DMS 273 treated with DMSO at 0.1 percent for 48 hours (cell line): ENCODE results near the gene HAO1.
"Not testable (repeated sequence)": the region's sequence is repeated elsewhere in the genome, so short reads cannot be mapped to it uniquely, and the experiment has no call there.

Source experiments
- DNase-seq: peaks from one replicate; lab custom pipeline; 2025; lab: John Stamatoyannopoulos, UW

Gene HAO1

GRCh38 chr20:7940341-7940740 lies at the start of gene HAO1:
TSS of gene HAO1 (minus strand) at chr20:7940458. CDS start at chr20:7940422, 36 bp downstream.
- DNase-seq: no peak

GRCh38 chr20:7989379-7989778 lies 49.1 kb upstream of the HAO1 start:
- DNase-seq: no peak

GRCh38 chr20:7985916-7986315 lies 45.7 kb upstream of the HAO1 start:
- DNase-seq: no peak

- DNase-seq: no peak
These were observed 43.9 kb upstream of the HAO1 start for GRCh38 chr20:7984192-7984591.

- no peak for DNase-seq
These were observed 41.1 kb upstream of the HAO1 start for GRCh38 chr20:7981374-7981773.

- no peak for DNase-seq
These were observed 40.2 kb upstream of the HAO1 start for GRCh38 chr20:7980332-7981046.

- no peak for DNase-seq
These were observed 37.5 kb upstream of the HAO1 start for GRCh38 chr20:7977709-7978108.

GRCh38 chr20:7975851-7976414 lies 35.7 kb upstream of the HAO1 start:
- no peak for DNase-seq

- DNase-seq: no peak
These were observed 34.7 kb upstream of the HAO1 start for GRCh38 chr20:7974785-7975435.

- no peak for DNase-seq
These were observed 31.4 kb upstream of the HAO1 start for GRCh38 chr20:7971536-7972280.

- DNase-seq: no peak
These were observed 27.1 kb upstream of the HAO1 start for GRCh38 chr20:7967199-7967844.

- DNase-seq: no peak
These were observed 25.9 kb upstream of the HAO1 start for GRCh38 chr20:7966176-7966575.

GRCh38 chr20:7959484-7959883 lies 19.2 kb upstream of the HAO1 start:
- DNase-seq: no peak

- not testable (repeated sequence) for DNase-seq
These were observed 16.3 kb upstream of the HAO1 start for GRCh38 chr20:7956561-7956960.

- DNase-seq: no peak
These were observed 10.1 kb upstream of the HAO1 start for GRCh38 chr20:7950387-7950786.

- no peak for DNase-seq
These were observed 3.6 kb upstream of the HAO1 start for GRCh38 chr20:7943891-7944290.

- DNase-seq: no peak
These were observed 595 bp downstream of the HAO1 start for GRCh38 chr20:7939663-7940062.

- DNase-seq: no peak
These were observed 2.2 kb downstream of the HAO1 start for GRCh38 chr20:7938058-7938457.

- no peak for DNase-seq
These were observed 2.9 kb downstream of the HAO1 start for GRCh38 chr20:7937328-7937727.

- DNase-seq: no peak
These were observed 5.2 kb downstream of the HAO1 start for GRCh38 chr20:7935027-7935551.

- no peak for DNase-seq
These were observed 6.9 kb downstream of the HAO1 start for GRCh38 chr20:7933346-7933745.

- no peak for DNase-seq
These were observed 9.9 kb downstream of the HAO1 start for GRCh38 chr20:7930343-7930742.
